PFSK-1 (cell line): ENCODE data around the gene MIOX.

ENCODE experiments used
- FOXP2 ChIP-seq: optimal IDR thresholded peaks from 2 replicates; pipeline ENCODE3; 2011; ENCODE audit warnings: borderline replicate concordance, control low read depth, inconsistent platforms; ENCODE audit not compliant: insufficient read depth; ENCODE audit errors: extremely low read length, extremely low read depth
- POLR2AphosphoS5 ChIP-seq: IDR thresholded peaks from 2 replicates; pipeline ENCODE4 v1.6.1; 2012; ENCODE audit warnings: low read depth, mild to moderate bottlenecking, control low read depth, low read length, moderate library complexity
- REST ChIP-seq, 2 experiments: IDR thresholded peaks; 2 replicates each; pipeline versions ENCODE4 v1.6.1 to v1.8.0; 2011 to 2012; ENCODE audit warnings: low read depth in 2 of 2, low read length in 2 of 2, control low read depth in 1 of 2, inconsistent platforms in 1 of 2, mild to moderate bottlenecking in 1 of 2, moderate library complexity in 1 of 2; ENCODE audit not compliant: insufficient read depth in 1 of 2
- SIN3A ChIP-seq: IDR thresholded peaks from 2 replicates; pipeline ENCODE4 v1.6.1; 2012; ENCODE audit warnings: mild to moderate bottlenecking, low read length, moderate library complexity, borderline replicate concordance; ENCODE audit not compliant: insufficient read depth
- TAF1 ChIP-seq: IDR thresholded peaks from 2 replicates; pipeline ENCODE4 v1.6.1; 2012; ENCODE audit warnings: low read length, control low read depth, borderline replicate concordance; ENCODE audit not compliant: insufficient read depth

The MIOX gene

GRCh38 chr22:50467773-50468440, 18.8 kb upstream of the MIOX start:
- no peak for TF ChIP-seq SIN3A
- TF ChIP-seq REST (IDR thresholded peaks at IDR 0.05; ENCODE audit: insufficient read depth in 1 of 2, low read depth in 2 of 2, low read length in 2 of 2) = no peak
- no peak for TF ChIP-seq TAF1
- no peak for TF ChIP-seq POLR2AphosphoS5
- no peak for TF ChIP-seq FOXP2

- no peak for TF ChIP-seq TAF1
Measured at GRCh38 chr22:50468626-50469025, 18.0 kb upstream of the MIOX start.

GRCh38 chr22:50469377-50470305, 17.0 kb upstream of the MIOX start:
- TF ChIP-seq POLR2AphosphoS5 (no peak), TAF1 (no peak), REST (IDR thresholded peaks at IDR 0.05; ENCODE audit: insufficient read depth in 1 of 2, low read depth in 2 of 2, low read length in 2 of 2) (no peak), SIN3A (no peak), FOXP2 (no peak)

- TF ChIP-seq POLR2AphosphoS5 (no peak), FOXP2 (no peak), SIN3A (no peak), REST (IDR thresholded peaks at IDR 0.05; ENCODE audit: insufficient read depth in 1 of 2, low read depth in 2 of 2, low read length in 2 of 2) (no peak), TAF1 (no peak)
Measured at GRCh38 chr22:50470491-50470890, 16.2 kb upstream of the MIOX start.

- TF ChIP-seq TAF1 (no peak), SIN3A (no peak), REST (IDR thresholded peaks at IDR 0.05; ENCODE audit: insufficient read depth in 1 of 2, low read depth in 2 of 2, low read length in 2 of 2) (no peak), FOXP2 (no peak), POLR2AphosphoS5 (no peak)
Measured at GRCh38 chr22:50471197-50471847, 15.3 kb upstream of the MIOX start.
